PC-3 (cell line): Measurements from ENCODE around the gene BAZ1A. TPM values are rescaled to one million over a fixed set of nuclear protein-coding genes. Genes with fewer than 3 reads are reported as not detected.

Source experiments
- ATAC-seq: fragments of 200-7000 bp; cut with Tn5 transposase; 2 replicates; pipeline ENCODE4 v1.9.1; 2020; ENCODE audit warnings: mild to moderate bottlenecking, moderate library complexity
- BruUV-seq: library from RNA; stranded (reverse); fragments of 400-500 nt; replicated peaks from 2 replicates; lab custom pipeline; 2021; lab: Mats Ljungman, UMichigan
- CTCF ChIA-PET: fragments of 300-600 bp; sonication (Branson Sonifier 250); formaldehyde crosslinking; loops from one replicate; lab custom pipeline; 2022; ENCODE audit warnings: antibody characterized with exemption; lab: Charles Lee
- POLR2A ChIA-PET: fragments of 300-600 bp; sonication (Branson Sonifier 250); formaldehyde crosslinking; loops from one replicate; lab custom pipeline; 2022; ENCODE audit warnings: antibody characterized with exemption; ENCODE audit not compliant: unreplicated experiment; lab: Charles Lee
- DNase-seq: peaks from one replicate; pipeline ENCODE4 v3.0.0-alpha.2; 2015
- H2AFZ ChIP-seq: fragments of 300-600 bp; sonication (generic); 2 replicates; pipeline ENCODE4 v1.6.0; 2016; ENCODE audit warnings: antibody characterized with exemption, low read length
- H3F3A ChIP-seq: fragments of 300-600 bp; sonication (generic); one replicate; pipeline ENCODE4 v1.6.0; 2017; ENCODE audit warnings: antibody characterized with exemption, low read length, control low read depth, mild to moderate bottlenecking; ENCODE audit not compliant: unreplicated experiment
- H3K27ac ChIP-seq: fragments of 300-600 bp; sonication (generic); 2 replicates; pipeline ENCODE4 v1.5.1; 2016; ENCODE audit warnings: mild to moderate bottlenecking, low read length
- H3K27me3 ChIP-seq: fragments of 300-600 bp; sonication (generic); 2 replicates; pipeline ENCODE4 v1.6.1; 2016; ENCODE audit warnings: low read length, mixed read lengths
- H3K36me3 ChIP-seq: fragments of 300-600 bp; sonication (generic); 2 replicates; pipeline ENCODE4 v1.6.1; 2016; ENCODE audit warnings: low read depth, mixed run types, low read length, mixed read lengths
- H3K4me1 ChIP-seq: fragments of 300-600 bp; sonication (generic); 2 replicates; pipeline ENCODE4 v1.5.1; 2016; ENCODE audit warnings: low read length; ENCODE audit not compliant: insufficient read depth
- H3K4me2 ChIP-seq: fragments of 300-600 bp; sonication (generic); 2 replicates; pipeline ENCODE4 v1.6.0; 2016; ENCODE audit warnings: low read length
- H3K4me3 ChIP-seq: fragments of 300-600 bp; sonication (generic); 2 replicates; pipeline ENCODE4 v1.5.1; 2016; ENCODE audit warnings: mild to moderate bottlenecking, low read length, mixed read lengths
- H3K79me2 ChIP-seq: fragments of 300-600 bp; sonication (generic); 2 replicates; pipeline ENCODE4 v1.6.1; 2017; ENCODE audit warnings: low read length, mixed read lengths
- H3K9ac ChIP-seq: fragments of 300-600 bp; sonication (generic); 2 replicates; pipeline ENCODE4 v1.6.0; 2016; ENCODE audit warnings: mild to moderate bottlenecking, low read length
- H3K9me2 ChIP-seq: fragments of 300-600 bp; sonication (generic); replicated peaks from 2 replicates; pipeline ENCODE4 v1.6.1; 2016; ENCODE audit warnings: mixed run types, low read length, mixed read lengths
- H3K9me3 ChIP-seq: fragments of 300-600 bp; sonication (generic); 2 replicates; pipeline ENCODE4 v1.6.1; 2016; ENCODE audit warnings: low read length, mixed read lengths
- H4K20me1 ChIP-seq: fragments of 300-600 bp; sonication (generic); 2 replicates; pipeline ENCODE4 v1.6.1; 2016; ENCODE audit warnings: low read length, mixed read lengths
- EZH2 ChIP-seq: fragments of 300-600 bp; sonication (generic); IDR thresholded peaks from one replicate; pipeline ENCODE4 v1.6.1; 2017; ENCODE audit warnings: antibody characterized with exemption, mild to moderate bottlenecking, low read length; ENCODE audit not compliant: unreplicated experiment
- EZH2phosphoT487 ChIP-seq: fragments of 300-600 bp; sonication (generic); IDR thresholded peaks from 2 replicates; pipeline ENCODE4 v1.6.1; 2018; ENCODE audit warnings: mild to moderate bottlenecking, antibody characterized with exemption, low read length, borderline replicate concordance
- intact Hi-C: fragments of 100-400 bp; cut with micrococcal nuclease; formaldehyde crosslinking; loops from 2 replicates; pipeline ENCODE4 v1.9.0; 2023
- total RNA-seq: library from RNA; depleted of rRNA; stranded (reverse); fragments of >200 nt; gene quantifications from 2 replicates; pipeline ENCODE4 v1.2.3, GENCODE V29; 2014
- TF ChIP-seq, protein P1 (sequence below): fragments of 300-600 bp; sonication (generic); conservative IDR thresholded peaks from 2 replicates; pipeline ENCODE4 v1.5.1; 2017; ENCODE audit warnings: antibody characterized with exemption, low read depth, mild to moderate bottlenecking, low read length

The BAZ1A gene
- total RNA-seq, 1 experiment from 2014 or later = 24.7 TPM

DNA sequence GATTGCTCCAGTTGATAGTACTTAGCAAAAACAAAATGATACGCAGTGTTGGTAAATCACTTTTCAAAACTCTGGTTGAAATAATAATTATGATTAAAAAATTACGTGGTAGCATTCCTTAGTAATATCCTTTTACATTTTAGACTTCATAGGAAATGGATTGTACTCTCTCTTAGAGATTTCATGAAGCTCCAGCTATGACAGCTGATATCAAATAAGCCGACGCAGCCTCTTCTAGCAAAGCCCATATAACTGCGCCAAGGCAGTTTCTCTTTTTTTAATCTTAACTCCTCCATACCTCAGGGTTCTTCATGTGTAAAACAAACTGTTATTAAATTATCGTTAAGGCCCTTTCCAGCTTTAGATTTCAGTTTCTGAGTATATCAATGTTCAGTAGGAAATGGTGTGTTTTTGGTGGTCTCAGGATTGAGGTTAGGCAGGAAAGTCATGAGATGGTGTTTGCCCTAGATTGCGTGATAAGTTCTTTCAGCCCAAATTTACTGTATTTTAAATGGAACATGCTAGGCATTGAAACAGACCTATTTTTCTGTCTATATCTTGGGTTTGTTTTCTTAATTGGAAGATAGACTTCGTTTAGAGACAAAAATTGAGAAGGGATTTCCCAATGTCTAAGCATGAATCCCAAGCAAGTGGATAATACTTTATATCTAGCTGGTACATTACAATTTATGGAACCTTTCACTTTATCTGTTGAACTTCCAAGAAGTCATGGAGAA is 159.9 kb downstream of the BAZ1A start:
- ChIA-PET POLR2A (interaction anchor here (2.2 kb wide), 1 partner anchor 16 kb away, joined by 17 read pairs; no protein-coding TSS in a partner anchor), CTCF (interaction anchor here (0.7 kb wide), 1 partner anchor 9 kb away, joined by 3 read pairs; no protein-coding TSS in a partner anchor)
- Histone ChIP-seq H3K4me2 (peak overlapping the region; percentile 78), H3K79me2 (peaks cover 36% of the 10 kb centered on the region), H3K27ac (no peak overlapping the region), H4K20me1 (peaks cover 5% of the 10 kb centered on the region; the same call in 1 of the 2 replicates), H3K4me1 (peaks cover 33% of the 10 kb centered on the region), H2AFZ (peak overlapping the region; percentile 84), H3K27me3 (no peaks in the 10 kb centered on the region), H3K9ac (peak overlapping the region; percentile 84), H3F3A (no peaks in the 10 kb centered on the region), H3K4me3 (peak overlapping the region; percentile 89), H3K36me3 (peaks cover 8% of the 10 kb centered on the region; the same call in 1 of the 2 replicates), H3K9me2 (no peaks in the 10 kb centered on the region), H3K9me3 (no peaks in the 10 kb centered on the region)
- ATAC-seq (no peak), DNase-seq (no peak)
- intact Hi-C loops = no loop called here
- BruUV-seq = TSS peak; percentile 67
- TF ChIP-seq, protein P1, sequence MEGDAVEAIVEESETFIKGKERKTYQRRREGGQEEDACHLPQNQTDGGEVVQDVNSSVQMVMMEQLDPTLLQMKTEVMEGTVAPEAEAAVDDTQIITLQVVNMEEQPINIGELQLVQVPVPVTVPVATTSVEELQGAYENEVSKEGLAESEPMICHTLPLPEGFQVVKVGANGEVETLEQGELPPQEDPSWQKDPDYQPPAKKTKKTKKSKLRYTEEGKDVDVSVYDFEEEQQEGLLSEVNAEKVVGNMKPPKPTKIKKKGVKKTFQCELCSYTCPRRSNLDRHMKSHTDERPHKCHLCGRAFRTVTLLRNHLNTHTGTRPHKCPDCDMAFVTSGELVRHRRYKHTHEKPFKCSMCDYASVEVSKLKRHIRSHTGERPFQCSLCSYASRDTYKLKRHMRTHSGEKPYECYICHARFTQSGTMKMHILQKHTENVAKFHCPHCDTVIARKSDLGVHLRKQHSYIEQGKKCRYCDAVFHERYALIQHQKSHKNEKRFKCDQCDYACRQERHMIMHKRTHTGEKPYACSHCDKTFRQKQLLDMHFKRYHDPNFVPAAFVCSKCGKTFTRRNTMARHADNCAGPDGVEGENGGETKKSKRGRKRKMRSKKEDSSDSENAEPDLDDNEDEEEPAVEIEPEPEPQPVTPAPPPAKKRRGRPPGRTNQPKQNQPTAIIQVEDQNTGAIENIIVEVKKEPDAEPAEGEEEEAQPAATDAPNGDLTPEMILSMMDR = no peak
- TF ChIP-seq EZH2phosphoT487 = no peak
- TF ChIP-seq EZH2 = no peak

DNA sequence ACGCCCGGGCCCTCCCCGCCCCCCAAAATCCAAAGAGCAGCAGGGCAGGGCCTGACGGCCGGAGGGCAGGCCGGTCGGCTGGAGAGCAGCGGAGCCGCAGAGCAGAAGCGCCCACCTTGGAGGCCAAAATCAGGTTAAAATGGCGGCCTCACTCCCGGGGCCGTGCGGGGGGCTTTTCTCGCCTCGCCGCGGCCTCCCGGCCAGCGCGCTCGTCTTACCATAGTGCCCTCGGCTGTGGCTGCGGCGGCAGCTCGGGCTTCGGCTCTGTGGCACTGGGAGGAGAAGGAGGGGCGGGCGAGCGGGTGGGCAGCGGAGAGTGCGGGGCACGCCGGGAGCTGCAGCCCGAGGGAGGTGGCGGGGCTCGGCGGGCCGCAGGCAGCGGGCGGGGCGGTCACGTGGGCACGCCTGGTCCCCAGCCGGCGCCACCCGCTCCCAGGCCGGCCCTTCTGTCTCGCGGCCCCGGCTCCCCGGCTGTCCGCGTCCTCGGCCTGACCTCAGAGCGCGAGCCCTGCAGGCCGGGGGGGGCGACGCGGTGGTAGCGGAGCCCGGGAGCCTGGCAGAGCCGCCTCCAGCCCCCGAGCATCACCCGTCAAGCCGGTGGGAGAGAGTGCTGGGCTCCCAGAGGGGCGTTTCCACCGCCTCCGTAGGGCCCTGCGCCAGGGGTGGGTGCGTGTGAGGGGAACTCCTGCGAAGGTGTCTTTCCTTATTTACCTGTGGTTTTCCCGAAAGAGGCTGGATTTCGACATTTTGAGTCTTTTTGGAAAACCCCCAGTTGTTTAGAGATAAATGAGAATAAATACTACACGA is 160.6 kb downstream of the BAZ1A start, which contains the start of gene CFL2:
CFL2 (minus strand) TSS at position 274 of the 807 bp plus-strand sequence; CDS start at position 221, 53 bp downstream.
- intact Hi-C loops = no loop called here
- Histone ChIP-seq H3K9ac (peak within 1 kb of the TSS; percentile 84), H3K4me3 (peak within 1 kb of the TSS; percentile 89), H3K27ac (peak within 1 kb of the TSS; percentile 51), H3K4me1 (peaks cover 33% of the 10 kb centered on the region), H3F3A (no peaks in the 10 kb centered on the region), H3K79me2 (peaks cover 36% of the 10 kb centered on the region), H4K20me1 (peaks cover 5% of the 10 kb centered on the region; the same call in 1 of the 2 replicates), H2AFZ (peak within 1 kb of the TSS; percentile 84), H3K27me3 (no peaks in the 10 kb centered on the region), H3K36me3 (peaks cover 8% of the 10 kb centered on the region; the same call in 1 of the 2 replicates), H3K9me2 (no peaks in the 10 kb centered on the region), H3K4me2 (peak within 1 kb of the TSS; percentile 78), H3K9me3 (no peaks in the 10 kb centered on the region)
- DNase-seq = peak; percentile 75
- ATAC-seq = peak; percentile 89
- no TSS peak for BruUV-seq
- TF ChIP-seq EZH2phosphoT487 = no peak
- no peak for TF ChIP-seq EZH2
- TF ChIP-seq, protein P1 = no peak
- POLR2A ChIA-PET = interaction anchor here (0.6 to 2.2 kb wide), 2 partner anchors 15 to 445 kb away, joined by 6 to 17 read pairs; no protein-coding TSS in a partner anchor
- CTCF ChIA-PET = interaction anchor here (1.2 kb wide), 1 partner anchor 9 kb away, joined by 4 read pairs; no protein-coding TSS in a partner anchor
